HG03442 (cell line): ENCODE data around the gene NKAIN2.
"Not testable (repeated sequence)": the region's sequence is repeated elsewhere in the genome, so short reads cannot be mapped to it uniquely, and the experiment has no call there.

ENCODE experiments used
- ATAC-seq: cut with Tn5 transposase; IDR thresholded peaks from one replicate; pipeline ENCODE4 v1.9.1; 2021; ENCODE audit warnings: mild to moderate bottlenecking, moderate library complexity; ENCODE audit not compliant: unreplicated experiment

NKAIN2 gene

DNA sequence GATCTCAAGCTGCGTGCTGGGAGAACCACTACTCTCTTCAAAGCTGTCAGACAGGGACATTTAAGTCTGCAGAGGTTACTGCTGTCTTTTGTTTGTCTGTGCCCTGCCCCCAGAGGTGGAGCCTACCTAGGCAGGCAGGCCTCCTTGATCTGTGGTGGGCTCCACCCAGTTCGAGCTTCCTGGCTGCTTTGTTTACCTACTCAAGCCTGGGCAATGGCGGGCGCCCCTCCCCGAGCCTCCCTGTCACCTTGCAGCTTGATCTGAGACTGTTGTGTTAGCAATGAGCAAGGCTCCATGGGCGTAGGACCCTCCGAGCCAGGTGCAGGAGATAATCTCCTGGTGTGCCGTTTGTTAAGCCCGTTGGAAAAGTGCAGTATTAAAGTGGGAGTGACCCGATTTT is 609.0 kb downstream of the NKAIN2 start:
- not testable (repeated sequence) for ATAC-seq

- ATAC-seq = no peak
These were observed 616.6 kb downstream of the NKAIN2 start for GRCh38 chr6:124420116-124420840.

- ATAC-seq = no peak
These were observed 620.0 kb downstream of the NKAIN2 start for GRCh38 chr6:124423621-124424020.

GRCh38 chr6:124430740-124431318 is 627.2 kb downstream of the NKAIN2 start:
- no peak for ATAC-seq

- ATAC-seq = no peak
These were observed 629.0 kb downstream of the NKAIN2 start for GRCh38 chr6:124432620-124433019.

- ATAC-seq = no peak
These were observed 629.9 kb downstream of the NKAIN2 start for GRCh38 chr6:124433387-124434160.

DNA sequence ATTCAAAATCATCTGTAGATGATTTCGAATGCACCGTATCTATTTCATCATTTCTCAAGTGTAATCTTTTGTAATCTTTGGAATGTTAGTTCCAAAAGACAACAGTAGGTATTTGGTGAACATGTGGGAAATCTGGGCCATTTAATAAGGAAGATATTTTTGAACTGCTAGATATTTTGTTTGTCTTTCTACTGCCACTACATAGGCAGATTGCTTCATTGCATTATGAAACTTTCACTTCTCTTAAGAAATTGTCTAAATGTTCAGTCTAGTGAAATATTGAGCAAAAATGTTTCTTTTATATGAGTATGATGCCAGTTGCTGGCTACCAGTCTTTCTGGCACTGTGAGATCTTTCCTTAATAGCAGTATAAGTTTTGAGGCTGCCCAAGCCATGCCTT is 630.8 kb downstream of the NKAIN2 start:
- no peak for ATAC-seq

- no peak for ATAC-seq
These were observed 633.1 kb downstream of the NKAIN2 start for GRCh38 chr6:124436803-124437202.

DNA sequence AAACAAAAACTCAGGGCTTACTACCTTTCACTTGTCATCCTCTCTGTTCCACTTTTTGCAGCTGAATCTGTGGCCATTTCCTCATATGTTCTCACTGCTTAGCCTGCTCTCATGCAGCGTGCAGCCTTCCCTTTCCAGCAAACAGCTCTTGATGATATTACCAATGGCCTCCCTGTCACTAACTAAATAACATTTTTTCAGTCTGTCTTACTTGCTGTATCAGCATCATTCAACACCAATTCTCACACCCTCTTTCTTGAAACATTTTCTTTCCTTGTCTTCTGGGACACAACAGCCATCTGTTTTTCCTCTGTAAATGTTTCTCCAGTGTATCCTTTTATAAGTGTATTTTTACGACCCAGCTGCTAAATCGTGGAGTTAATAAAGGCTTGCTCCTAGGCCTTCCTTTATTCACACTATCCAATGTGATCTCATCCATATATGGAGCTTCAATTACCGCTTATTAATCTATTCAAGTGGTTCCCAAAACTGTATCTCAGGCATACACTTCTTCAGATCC is 634.9 kb downstream of the NKAIN2 start:
- no peak for ATAC-seq

GRCh38 chr6:124441450-124441849 is 637.8 kb downstream of the NKAIN2 start:
- no peak for ATAC-seq

DNA sequence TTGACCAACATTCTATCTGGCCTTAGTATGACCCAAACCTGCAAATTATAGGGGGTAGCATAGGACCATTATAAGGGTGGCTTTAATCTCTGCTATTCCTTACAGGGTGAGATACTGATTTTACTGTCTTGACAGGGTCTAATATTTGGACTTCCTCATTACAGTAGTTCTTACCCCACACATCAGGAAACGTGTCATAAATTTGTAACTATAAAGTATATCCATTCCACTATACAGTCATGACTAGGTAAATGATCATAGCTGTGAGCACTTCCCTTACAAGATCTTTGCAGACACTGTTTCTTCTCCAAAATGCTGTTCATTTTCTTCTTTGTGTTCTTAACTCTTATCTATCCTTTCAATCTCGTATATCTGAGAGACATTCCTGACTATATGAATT is 639.9 kb downstream of the NKAIN2 start:
- ATAC-seq = no peak

- ATAC-seq = no peak
These were observed 641.9 kb downstream of the NKAIN2 start for GRCh38 chr6:124445581-124445980.

GRCh38 chr6:124446961-124447360 is 643.3 kb downstream of the NKAIN2 start:
- ATAC-seq = no peak

- ATAC-seq = no peak
These were observed 655.6 kb downstream of the NKAIN2 start for GRCh38 chr6:124459268-124459667.

- ATAC-seq = no peak
These were observed 659.1 kb downstream of the NKAIN2 start for GRCh38 chr6:124462750-124463149.

- no peak for ATAC-seq
These were observed 659.6 kb downstream of the NKAIN2 start for GRCh38 chr6:124463271-124463670.

GRCh38 chr6:124464600-124464999 is 660.9 kb downstream of the NKAIN2 start:
- not testable (repeated sequence) for ATAC-seq

GRCh38 chr6:124466949-124467348 is 663.3 kb downstream of the NKAIN2 start:
- no peak for ATAC-seq

GRCh38 chr6:124467366-124467765 is 663.7 kb downstream of the NKAIN2 start:
- no peak for ATAC-seq

GRCh38 chr6:124470803-124471202 is 667.1 kb downstream of the NKAIN2 start:
- ATAC-seq = no peak

- no peak for ATAC-seq
These were observed 671.5 kb downstream of the NKAIN2 start for GRCh38 chr6:124475176-124475575.

GRCh38 chr6:124478906-124479305 is 675.2 kb downstream of the NKAIN2 start:
- ATAC-seq = no peak
